K562 (cell line): ENCODE data around the gene SLC9A3. TPM values are rescaled to one million over a fixed set of nuclear protein-coding genes. Genes with fewer than 3 reads are reported as not detected.

ENCODE experiments used
- ATAC-seq: fragments of 200-7000 bp; cut with Tn5 transposase; 3 replicates; pipeline ENCODE4 v1.9.1; 2020; ENCODE audit warnings: moderate library complexity
- BruUV-seq: library from RNA; stranded (reverse); fragments of 400-500 nt; replicated peaks from 2 replicates; lab custom pipeline; 2021; lab: Mats Ljungman, UMichigan
- CTCF ChIA-PET: fragments of 300-600 bp; formaldehyde crosslinking; extraction: SDS; loops from one replicate; lab custom pipeline; 2021; ENCODE audit warnings: low intra/inter-chr PET ratio; lab: Yijun Ruan, JAX
- POLR2A ChIA-PET: fragments of 300-600, 350-650 bp; sonication (Branson Sonifier 250); formaldehyde crosslinking; extraction: SDS; loops from one replicate; lab custom pipeline; 2021; ENCODE audit warnings: antibody characterized with exemption, inconsistent platforms; lab: Yijun Ruan, JAX
- DNase-seq, 4 experiments: peaks; one replicate each; pipeline versions ENCODE4 v3.0.0 to v3.0.0-alpha.2; 2011 to 2018; ENCODE audit warnings: low spot score in 3 of 4, mixed read lengths in 3 of 4; ENCODE audit errors: extremely low read depth in 1 of 4
- FAIRE-seq: peaks from 2 replicates; lab custom pipeline; 2011; peaks lifted over from hg19 to GRCh38; lab: Jason Lieb, UNC
- H2AFZ ChIP-seq: 2 replicates; pipeline ENCODE4 v1.6.0; 2011; ENCODE audit warnings: low read depth, low read length, control low read depth, inconsistent platforms
- H3K27ac ChIP-seq: fragments of 200-600 bp; 3 replicates; pipeline ENCODE4 v1.8.0; 2011; ENCODE audit warnings: low read depth, mild to moderate bottlenecking, control low read depth, inconsistent platforms, low read length, moderate library complexity, mixed read lengths; ENCODE audit errors: extremely low read depth
- H3K27me3 ChIP-seq, 2 experiments: fragments of 300-600 bp in 1 of 2; 2 replicates in 1 of 2; 3 replicates in 1 of 2; pipeline versions ENCODE4 v1.6.0 to v1.8.0; 2011; ENCODE audit warnings: inconsistent platforms in 2 of 2, low read length in 2 of 2, mild to moderate bottlenecking in 1 of 2, mixed read lengths in 1 of 2, moderate library complexity in 1 of 2; ENCODE audit not compliant: control insufficient read depth in 2 of 2, insufficient read depth in 2 of 2
- H3K36me3 ChIP-seq: fragments of 300-600 bp; 3 replicates; pipeline ENCODE4 v1.8.0; 2011; ENCODE audit warnings: mild to moderate bottlenecking, low read length, inconsistent platforms; ENCODE audit not compliant: control insufficient read depth, insufficient read depth
- H3K4me1 ChIP-seq, 2 experiments: fragments of 200-600 bp in 1 of 2; replicated peaks in 1 of 2; 2 replicates in 1 of 2; 3 replicates in 1 of 2; pipeline versions ENCODE4 v1.5.1 to v1.8.0; 2011; ENCODE audit warnings: inconsistent platforms in 2 of 2, low read length in 2 of 2, mild to moderate bottlenecking in 1 of 2, mixed read lengths in 1 of 2, moderate library complexity in 1 of 2; ENCODE audit not compliant: control insufficient read depth in 2 of 2, insufficient read depth in 2 of 2
- H3K4me2 ChIP-seq: 2 replicates; pipeline ENCODE4 v1.6.1; 2011; ENCODE audit warnings: low read length, control low read depth, inconsistent platforms, mixed read lengths; ENCODE audit not compliant: insufficient read depth
- H3K4me3 ChIP-seq: fragments of 200-600 bp; sonication (generic), shearing (Covaris generic); 2 replicates; pipeline ENCODE4 v1.5.1; 2016; ENCODE audit warnings: control low read depth, inconsistent platforms
- H3K79me2 ChIP-seq: fragments of 200-600 bp; 3 replicates; pipeline ENCODE4 v1.8.0; 2011; ENCODE audit warnings: low read length, inconsistent platforms; ENCODE audit not compliant: control insufficient read depth, insufficient read depth
- H3K9ac ChIP-seq, 2 experiments: 2 replicates each; pipeline versions ENCODE4 v1.6.0 to v1.6.1; 2011; ENCODE audit warnings: low read depth in 2 of 2, low read length in 2 of 2, control low read depth in 1 of 2, inconsistent platforms in 1 of 2, mild to moderate bottlenecking in 1 of 2, mixed read lengths in 1 of 2; ENCODE audit not compliant: insufficient read depth in 1 of 2
- H3K9me1 ChIP-seq: one replicate; pipeline ENCODE4 v1.6.0; 2011; ENCODE audit warnings: inconsistent platforms, mild to moderate bottlenecking, low read length, moderate library complexity; ENCODE audit not compliant: control insufficient read depth, insufficient read depth
- H3K9me3 ChIP-seq: replicated peaks from 2 replicates; pipeline ENCODE4 v1.5.1; 2011; ENCODE audit warnings: low read depth, low read length, inconsistent platforms; ENCODE audit not compliant: control insufficient read depth, insufficient read depth
- H4K20me1 ChIP-seq: replicated peaks from 2 replicates; pipeline ENCODE4 v1.6.1; 2011; ENCODE audit warnings: low read length, inconsistent platforms, mixed read lengths; ENCODE audit not compliant: control insufficient read depth, insufficient read depth
- CEBPG ChIP-seq, 3 experiments: fragments of 200-800 bp in 1 of 3; sonication (Bioruptor generic) in 1 of 3; sonication (generic) in 1 of 3; formaldehyde crosslinking in 1 of 3; IDR thresholded peaks in 2 of 3; conservative IDR thresholded peaks in 1 of 3; 2 replicates each; pipeline versions ENCODE4 v1.6.1 to v1.8.0; 2016 to 2022; ENCODE audit warnings: missing compliant biosample characterization in 2 of 3, missing genetic modification characterization in 2 of 3, mild to moderate bottlenecking in 1 of 3, missing genetic modification reagents in 1 of 3
- KDM4B ChIP-seq, 2 experiments: fragments of 450-650 bp in 1 of 2; sonication (generic) in 1 of 2; IDR thresholded peaks; 2 replicates each; pipeline ENCODE4 v1.6.1; 2016 to 2017; ENCODE audit warnings: borderline replicate concordance in 2 of 2, antibody characterized with exemption in 1 of 2, low read depth in 1 of 2, mild to moderate bottlenecking in 1 of 2
- KLF6 ChIP-seq: fragments of 250-450 bp; sonication (Bioruptor Pico); IDR thresholded peaks from 2 replicates; pipeline ENCODE4 v1.4.0; 2020; ENCODE audit warnings: mild to moderate bottlenecking, moderate library complexity, borderline replicate concordance
- MIER1 ChIP-seq: fragments of 450-650 bp; IDR thresholded peaks from 2 replicates; pipeline ENCODE4 v1.6.1; 2016; ENCODE audit warnings: antibody characterized with exemption, mild to moderate bottlenecking, low read depth
- PRPF4 ChIP-seq: fragments of 200-400 bp; formaldehyde crosslinking; IDR thresholded peaks from one replicate; pipeline ENCODE4 v1.6.1; 2017; ENCODE audit warnings: low read length, low read depth, mild to moderate bottlenecking; ENCODE audit not compliant: insufficient read depth, poor library complexity, severe bottlenecking
- RFX7 ChIP-seq: fragments of 250-450 bp; sonication (Bioruptor Pico); IDR thresholded peaks from 2 replicates; pipeline ENCODE4 v1.5.1; 2021; ENCODE audit warnings: mild to moderate bottlenecking
- SMARCE1 ChIP-seq: fragments of 450-650 bp; IDR thresholded peaks from 2 replicates; pipeline ENCODE4 v1.7.1; 2016; ENCODE audit warnings: mild to moderate bottlenecking
- TGIF2 ChIP-seq: sonication (generic); formaldehyde crosslinking; IDR thresholded peaks from 2 replicates; pipeline ENCODE4 v1.8.1; 2022; ENCODE audit warnings: mild to moderate bottlenecking, missing genetic modification reagents, moderate library complexity
- WGBS: fragments of 100-300 bp; shearing (Covaris generic); methylation state at CpG from one replicate; pipeline ENCODE4 v1.1.6; 2016; ENCODE audit warnings: low coverage, mixed read lengths; ENCODE audit not compliant: insufficient coverage; ENCODE audit errors: missing lambda C conversion rate; 5-methylcytosine and 5-hydroxymethylcytosine counted together
- in situ Hi-C: fragments of 300-500 bp; cut with MboI; formaldehyde crosslinking; loops from 4 replicates; pipeline ENCODE4 v1.15.0; 2018; ENCODE audit warnings: inconsistent platforms, mixed read lengths
- intact Hi-C: fragments of 100-400 bp; cut with micrococcal nuclease; formaldehyde crosslinking; loops from 2 replicates; pipeline ENCODE4 v1.14.2; 2022
- polyA plus RNA-seq, 8 experiments: library from polyadenylated mRNA; depleted of rRNA in 4 of 8; stranded (reverse) in 5 of 8; unstranded in 3 of 8; fragments of >200 nt; fragmentation: Nextera tagmentation in 2 of 8; fragmentation: Illumina TruSeq in 1 of 8; extraction: Ambion mirVana in 2 of 8; extraction: Trizol in 1 of 8; gene quantifications; 2 replicates each; pipeline versions ENCODE4 v1.2.1 to v1.2.3, GENCODE V29; 2011 to 2014; ENCODE audit warnings: inconsistent platforms in 1 of 8, missing spikeins in 1 of 8
- total RNA-seq, 7 experiments: library from RNA; depleted of rRNA in 6 of 7; stranded (reverse); fragments of >200 nt in 6 of 7; fragmentation: Illumina TruSeq in 2 of 7; extraction: Trizol in 2 of 7; gene quantifications; 2 replicates each; pipeline versions ENCODE4 v1.2.1 to v1.2.3, GENCODE V29; 2011 to 2021; ENCODE audit warnings: low replicate concordance in 1 of 7
- TF ChIP-seq, protein P1 (sequence below), 2 experiments: IDR thresholded peaks in 1 of 2; conservative IDR thresholded peaks in 1 of 2; 2 replicates each; pipeline ENCODE4 v1.6.1; 2016; ENCODE audit warnings: low read depth in 2 of 2, mild to moderate bottlenecking in 1 of 2, missing compliant biosample characterization in 1 of 2, missing genetic modification characterization in 1 of 2, moderate library complexity in 1 of 2
- TF ChIP-seq, protein P2 (sequence below): fragments of 450-650 bp; conservative IDR thresholded peaks from 2 replicates; pipeline ENCODE4 v1.6.1; 2016; ENCODE audit warnings: missing genetic modification characterization, low read depth, mild to moderate bottlenecking, missing compliant biosample characterization, moderate library complexity
- TF ChIP-seq, protein P3 (sequence below): fragments of 200-800 bp; sonication (Bioruptor generic); IDR thresholded peaks from 2 replicates; pipeline ENCODE4 v1.6.1; 2017; ENCODE audit warnings: missing genetic modification characterization, missing compliant biosample characterization
- TF ChIP-seq, protein P4 (sequence below): fragments of 450-650 bp; formaldehyde crosslinking; conservative IDR thresholded peaks from 2 replicates; pipeline ENCODE4 v1.4.0; 2022; ENCODE audit warnings: mild to moderate bottlenecking, missing genetic modification characterization
- TF ChIP-seq, protein P5 (sequence below): sonication (generic); IDR thresholded peaks from 2 replicates; pipeline ENCODE4 v1.6.1; 2016

The SLC9A3 gene
- total and polyA plus RNA-seq, 9 of the 15 experiments (the other 6 are each of a cell fraction or from before 2014, with no cell fraction given): 1.5 to 5.8 (median 3.7) TPM; not detected in 2

DNA sequence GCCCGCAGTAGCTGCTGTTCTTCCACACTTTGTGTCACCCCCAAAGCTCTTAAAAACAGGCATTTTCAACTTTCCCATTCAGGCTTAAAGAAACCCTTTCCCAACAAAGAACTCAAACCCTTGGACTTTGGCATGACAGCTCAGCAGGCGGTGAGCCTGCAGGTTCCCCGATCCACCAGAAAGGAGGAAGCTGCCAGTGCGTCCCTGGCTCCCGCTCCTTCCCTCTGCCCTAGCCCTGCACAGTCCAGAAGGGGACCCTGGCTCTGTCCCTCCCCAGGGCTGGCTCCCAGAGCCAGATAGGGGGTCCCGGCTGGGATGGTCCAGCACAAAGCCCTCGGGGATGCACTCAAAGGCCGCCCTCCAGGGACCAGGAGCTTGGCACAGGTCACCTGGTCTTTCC lies 9.6 kb downstream of the SLC9A3 start:
- Histone ChIP-seq H3K4me1 (peaks cover 0 to 29% of the 10 kb centered on the region in 2 experiments; a peak in 2 of 5 replicates), H3K9me1 (no peaks in the 10 kb centered on the region), H3K36me3 (no peaks in the 10 kb centered on the region), H3K9me3 (no peaks in the 10 kb centered on the region), H3K79me2 (no peaks in the 10 kb centered on the region), H4K20me1 (peaks cover 21% of the 10 kb centered on the region), H3K4me3 (no peak overlapping the region), H3K27me3 (peaks cover 34 to 76% of the 10 kb centered on the region in 2 experiments; a peak in 4 of 5 replicates), H3K27ac (no peak overlapping the region), H2AFZ (no peak overlapping the region), H3K9ac (no peak overlapping the region), H3K4me2 (no peak overlapping the region)
- no TSS peak for BruUV-seq
- 1% methylated on average over 8 of the region's 8 CpGs for WGBS
- ATAC-seq (no peak; the same call in 2 of the 3 replicates), DNase-seq (no peak), FAIRE-seq (no peak)
- in situ Hi-C loops (no loop called here), intact Hi-C loops (no loop called here)
- POLR2A ChIA-PET: no interaction called here
- CTCF ChIA-PET: no interaction called here
- TF ChIP-seq, protein P1, sequence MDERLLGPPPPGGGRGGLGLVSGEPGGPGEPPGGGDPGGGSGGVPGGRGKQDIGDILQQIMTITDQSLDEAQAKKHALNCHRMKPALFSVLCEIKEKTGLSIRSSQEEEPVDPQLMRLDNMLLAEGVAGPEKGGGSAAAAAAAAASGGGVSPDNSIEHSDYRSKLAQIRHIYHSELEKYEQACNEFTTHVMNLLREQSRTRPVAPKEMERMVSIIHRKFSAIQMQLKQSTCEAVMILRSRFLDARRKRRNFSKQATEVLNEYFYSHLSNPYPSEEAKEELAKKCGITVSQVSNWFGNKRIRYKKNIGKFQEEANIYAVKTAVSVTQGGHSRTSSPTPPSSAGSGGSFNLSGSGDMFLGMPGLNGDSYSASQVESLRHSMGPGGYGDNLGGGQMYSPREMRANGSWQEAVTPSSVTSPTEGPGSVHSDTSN (CRISPR knock-in tag; IDR thresholded peaks at IDR 0.05; ENCODE audit: low read depth): no peak
- TF ChIP-seq, protein P1 (tag; conservative IDR thresholded peaks at IDR 0.05; ENCODE audit: low read depth): no peak
- TF ChIP-seq, protein P2, sequence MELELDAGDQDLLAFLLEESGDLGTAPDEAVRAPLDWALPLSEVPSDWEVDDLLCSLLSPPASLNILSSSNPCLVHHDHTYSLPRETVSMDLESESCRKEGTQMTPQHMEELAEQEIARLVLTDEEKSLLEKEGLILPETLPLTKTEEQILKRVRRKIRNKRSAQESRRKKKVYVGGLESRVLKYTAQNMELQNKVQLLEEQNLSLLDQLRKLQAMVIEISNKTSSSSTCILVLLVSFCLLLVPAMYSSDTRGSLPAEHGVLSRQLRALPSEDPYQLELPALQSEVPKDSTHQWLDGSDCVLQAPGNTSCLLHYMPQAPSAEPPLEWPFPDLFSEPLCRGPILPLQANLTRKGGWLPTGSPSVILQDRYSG (tag): no peak
- no peak for TF ChIP-seq RFX7 (CRISPR knock-in tag)
- no peak for TF ChIP-seq CEBPG (CRISPR knock-in tag; IDR thresholded peaks at IDR 0.05)
- TF ChIP-seq CEBPG (tag; conservative IDR thresholded peaks at IDR 0.05 in 1 of 2, IDR thresholded peaks at IDR 0.05 in 1 of 2): no peak
- no peak for TF ChIP-seq SMARCE1
- TF ChIP-seq MIER1: no peak
- no peak for TF ChIP-seq KLF6 (CRISPR knock-in tag)
- no peak for TF ChIP-seq TGIF2 (CRISPR knock-in tag)
- no peak for TF ChIP-seq PRPF4
- TF ChIP-seq, protein P3, sequence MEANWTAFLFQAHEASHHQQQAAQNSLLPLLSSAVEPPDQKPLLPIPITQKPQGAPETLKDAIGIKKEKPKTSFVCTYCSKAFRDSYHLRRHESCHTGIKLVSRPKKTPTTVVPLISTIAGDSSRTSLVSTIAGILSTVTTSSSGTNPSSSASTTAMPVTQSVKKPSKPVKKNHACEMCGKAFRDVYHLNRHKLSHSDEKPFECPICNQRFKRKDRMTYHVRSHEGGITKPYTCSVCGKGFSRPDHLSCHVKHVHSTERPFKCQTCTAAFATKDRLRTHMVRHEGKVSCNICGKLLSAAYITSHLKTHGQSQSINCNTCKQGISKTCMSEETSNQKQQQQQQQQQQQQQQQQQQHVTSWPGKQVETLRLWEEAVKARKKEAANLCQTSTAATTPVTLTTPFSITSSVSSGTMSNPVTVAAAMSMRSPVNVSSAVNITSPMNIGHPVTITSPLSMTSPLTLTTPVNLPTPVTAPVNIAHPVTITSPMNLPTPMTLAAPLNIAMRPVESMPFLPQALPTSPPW (CRISPR knock-in tag): no peak
- TF ChIP-seq KDM4B (IDR thresholded peaks at IDR 0.05; ENCODE audit: borderline replicate concordance in 2 of 2, low read depth in 1 of 2): no peak
- TF ChIP-seq, protein P4, sequence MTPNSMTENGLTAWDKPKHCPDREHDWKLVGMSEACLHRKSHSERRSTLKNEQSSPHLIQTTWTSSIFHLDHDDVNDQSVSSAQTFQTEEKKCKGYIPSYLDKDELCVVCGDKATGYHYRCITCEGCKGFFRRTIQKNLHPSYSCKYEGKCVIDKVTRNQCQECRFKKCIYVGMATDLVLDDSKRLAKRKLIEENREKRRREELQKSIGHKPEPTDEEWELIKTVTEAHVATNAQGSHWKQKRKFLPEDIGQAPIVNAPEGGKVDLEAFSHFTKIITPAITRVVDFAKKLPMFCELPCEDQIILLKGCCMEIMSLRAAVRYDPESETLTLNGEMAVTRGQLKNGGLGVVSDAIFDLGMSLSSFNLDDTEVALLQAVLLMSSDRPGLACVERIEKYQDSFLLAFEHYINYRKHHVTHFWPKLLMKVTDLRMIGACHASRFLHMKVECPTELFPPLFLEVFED (CRISPR knock-in tag): no peak
- TF ChIP-seq, protein P5, sequence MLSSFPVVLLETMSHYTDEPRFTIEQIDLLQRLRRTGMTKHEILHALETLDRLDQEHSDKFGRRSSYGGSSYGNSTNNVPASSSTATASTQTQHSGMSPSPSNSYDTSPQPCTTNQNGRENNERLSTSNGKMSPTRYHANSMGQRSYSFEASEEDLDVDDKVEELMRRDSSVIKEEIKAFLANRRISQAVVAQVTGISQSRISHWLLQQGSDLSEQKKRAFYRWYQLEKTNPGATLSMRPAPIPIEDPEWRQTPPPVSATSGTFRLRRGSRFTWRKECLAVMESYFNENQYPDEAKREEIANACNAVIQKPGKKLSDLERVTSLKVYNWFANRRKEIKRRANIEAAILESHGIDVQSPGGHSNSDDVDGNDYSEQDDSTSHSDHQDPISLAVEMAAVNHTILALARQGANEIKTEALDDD: no peak
